GM23338 (cell line): Measurements from ENCODE around the gene CARF. TPM values are rescaled to one million over a fixed set of nuclear protein-coding genes. Genes with fewer than 3 reads are reported as not detected.
A peak's percentile ranks its signal among the peaks of the same experiment; 100 is the strongest.

Experiments
- ATAC-seq: fragments of 200-7000 bp; cut with Tn5 transposase; 3 replicates; pipeline ENCODE4 v1.9.1; 2020
- DNase-seq: peaks from one replicate; pipeline ENCODE4 v3.0.0-alpha.2; 2015; ENCODE audit warnings: low spot score
- H2AFZ ChIP-seq: fragments of 200-600 bp; sonication (generic); 2 replicates; pipeline ENCODE4 v1.8.0; 2016; ENCODE audit warnings: antibody characterized with exemption, mild to moderate bottlenecking, moderate library complexity
- H3F3A ChIP-seq: fragments of 200-600 bp; sonication (generic); replicated peaks from 2 replicates; pipeline ENCODE4 v1.8.0; 2017; ENCODE audit warnings: antibody characterized with exemption, mixed run types, low read depth
- H3K27ac ChIP-seq: fragments of 200-600 bp; sonication (generic); 2 replicates; pipeline ENCODE4 v1.6.1; 2016; ENCODE audit warnings: low read depth
- H3K27me3 ChIP-seq: fragments of 200-600 bp; sonication (generic); 2 replicates; pipeline ENCODE4 v1.8.0; 2016; ENCODE audit warnings: mild to moderate bottlenecking, mixed run types, moderate library complexity; ENCODE audit not compliant: insufficient read depth
- H3K36me3 ChIP-seq: fragments of 200-600 bp; sonication (generic); 2 replicates; pipeline ENCODE4 v1.8.0; 2016; ENCODE audit warnings: mild to moderate bottlenecking; ENCODE audit not compliant: insufficient read depth
- H3K4me1 ChIP-seq: fragments of 200-600 bp; sonication (generic); 2 replicates; pipeline ENCODE4 v1.8.0; 2016; ENCODE audit warnings: mild to moderate bottlenecking, moderate library complexity; ENCODE audit not compliant: insufficient read depth
- H3K4me2 ChIP-seq: fragments of 200-600 bp; sonication (generic); 2 replicates; pipeline ENCODE4 v1.7.1; 2017; ENCODE audit warnings: mixed run types
- H3K4me3 ChIP-seq: fragments of 200-600 bp; sonication (generic); 2 replicates; pipeline ENCODE4 v1.6.1; 2016; ENCODE audit warnings: mixed run types
- H3K79me2 ChIP-seq: fragments of 200-600 bp; sonication (generic); replicated peaks from 2 replicates; pipeline ENCODE4 v1.8.0; 2017; ENCODE audit warnings: mild to moderate bottlenecking; ENCODE audit not compliant: insufficient read depth
- H3K9me2 ChIP-seq: fragments of 200-600 bp; sonication (generic); 2 replicates; pipeline ENCODE4 v1.8.0; 2017; ENCODE audit not compliant: insufficient read depth
- H4K20me1 ChIP-seq: fragments of 200-600 bp; sonication (generic); replicated peaks from 2 replicates; pipeline ENCODE4 v1.8.0; 2017; ENCODE audit warnings: mild to moderate bottlenecking; ENCODE audit not compliant: insufficient read depth
- H3K27ac Mint-ChIP-seq: 2 replicates; pipeline ENCODE4 v1.8.0; 2020; ENCODE audit warnings: inconsistent platforms, mild to moderate bottlenecking, moderate library complexity, mixed read lengths
- H3K27me3 Mint-ChIP-seq: 3 replicates; pipeline ENCODE4 v1.8.0; 2022; ENCODE audit warnings: low read depth, mild to moderate bottlenecking, moderate library complexity, mixed read lengths, inconsistent platforms; ENCODE audit not compliant: insufficient read depth, poor library complexity
- H3K36me3 Mint-ChIP-seq: 3 replicates; pipeline ENCODE4 v1.8.0; 2021; ENCODE audit warnings: low read depth, mild to moderate bottlenecking, inconsistent platforms, moderate library complexity, mixed read lengths
- H3K4me1 Mint-ChIP-seq: 3 replicates; pipeline ENCODE4 v1.8.0; 2020; ENCODE audit warnings: mild to moderate bottlenecking, inconsistent platforms, mixed read lengths
- H3K4me3 Mint-ChIP-seq: 3 replicates; pipeline ENCODE4 v1.8.0; 2021; ENCODE audit warnings: moderate library complexity, mild to moderate bottlenecking, inconsistent platforms, mixed read lengths
- H3K9me3 Mint-ChIP-seq: 3 replicates; pipeline ENCODE4 v1.8.0; 2020; ENCODE audit warnings: moderate library complexity, mild to moderate bottlenecking, inconsistent platforms, mixed read lengths
- CREB1 ChIP-seq: fragments of 250-450 bp; sonication (Bioruptor Pico); IDR thresholded peaks from 2 replicates; pipeline ENCODE4 v1.5.0; 2020; ENCODE audit warnings: low read depth, mild to moderate bottlenecking, moderate library complexity
- EZH2 ChIP-seq: fragments of 200-600 bp; sonication (generic); IDR thresholded peaks from one replicate; pipeline ENCODE4 v1.8.0; 2017; ENCODE audit warnings: antibody characterized with exemption, mild to moderate bottlenecking, low read depth; ENCODE audit not compliant: unreplicated experiment
- EZH2phosphoT487 ChIP-seq: fragments of 200-600 bp; sonication (generic); IDR thresholded peaks from one replicate; pipeline ENCODE4 v1.8.1; 2018; ENCODE audit warnings: antibody characterized with exemption; ENCODE audit not compliant: unreplicated experiment
- JUNB ChIP-seq: IDR thresholded peaks from one replicate; pipeline ENCODE4 v1.6.1; 2016; ENCODE audit warnings: antibody characterized with exemption; ENCODE audit not compliant: unreplicated experiment
- NANOG ChIP-seq: IDR thresholded peaks from 2 replicates; pipeline ENCODE4 v1.6.1; 2016; ENCODE audit warnings: antibody characterized with exemption, borderline replicate concordance
- POLR2AphosphoS5 ChIP-seq: IDR thresholded peaks from 2 replicates; pipeline ENCODE4 v1.6.1; 2016; ENCODE audit warnings: antibody characterized with exemption, low read depth
- STAT1 ChIP-seq: IDR thresholded peaks from one replicate; pipeline ENCODE4 v1.6.1; 2016; ENCODE audit warnings: antibody characterized with exemption; ENCODE audit not compliant: unreplicated experiment
- ZNF114 ChIP-seq: fragments of 250-450 bp; sonication (Bioruptor Pico); IDR thresholded peaks from 2 replicates; pipeline ENCODE4 v1.5.0; 2020; ENCODE audit warnings: mild to moderate bottlenecking, moderate library complexity
- ZNF331 ChIP-seq: fragments of 250-450 bp; sonication (Bioruptor Pico); IDR thresholded peaks from 2 replicates; pipeline ENCODE4 v1.5.0; 2020; ENCODE audit warnings: low read depth, mild to moderate bottlenecking, moderate library complexity
- ZNF462 ChIP-seq: fragments of 250-450 bp; sonication (Bioruptor Pico); IDR thresholded peaks from 2 replicates; pipeline ENCODE4 v1.5.0; 2020; ENCODE audit warnings: mild to moderate bottlenecking, moderate library complexity
- polyA plus RNA-seq: library from polyadenylated mRNA; unstranded; fragments of >200 nt; fragmentation: Nextera tagmentation; extraction: Ambion mirVana; gene quantifications from 2 replicates; pipeline ENCODE4 v1.2.1, GENCODE V29; 2016
- total RNA-seq: library from RNA; depleted of rRNA; stranded (reverse); fragments of >200 nt; shearing (Covaris generic); gene quantifications from 2 replicates; pipeline ENCODE4 v1.2.3, GENCODE V29; 2014
- TF ChIP-seq, protein P1 (sequence below): IDR thresholded peaks from one replicate; pipeline ENCODE4 v1.6.1; 2018; ENCODE audit warnings: antibody characterized with exemption; ENCODE audit not compliant: unreplicated experiment
- TF ChIP-seq, protein P2 (sequence below), 2 experiments: fragments of 200-600 bp in 1 of 2; sonication (generic) in 1 of 2; conservative IDR thresholded peaks; 2 replicates each; pipeline versions ENCODE4 v1.5.1 to v1.6.1; 2016 to 2017; ENCODE audit warnings: antibody characterized with exemption in 2 of 2, low read depth in 2 of 2, mild to moderate bottlenecking in 2 of 2, moderate library complexity in 1 of 2
- TF ChIP-seq, protein P3 (sequence below): IDR thresholded peaks from 2 replicates; pipeline ENCODE4 v1.6.1; 2016; ENCODE audit warnings: antibody characterized with exemption

CARF gene
- total and polyA plus RNA-seq, 2 experiments from 2014 or later = 1.7 to 3.3 TPM

- H3K27me3 ChIP-seq = no peaks in the 10 kb centered on the region
- H3K36me3 ChIP-seq = no peaks in the 10 kb centered on the region
- 0 out of 2 replicates have a peak overlapping the region, but pooled peaks have one; percentile 22 for H3K27ac ChIP-seq
- ATAC-seq = no peak
- H3K27ac Mint-ChIP-seq = peak overlapping the region; percentile 10; the same call in 1 of the 2 replicates
- H3F3A ChIP-seq = no peaks in the 10 kb centered on the region
- H3K9me3 Mint-ChIP-seq = no peaks in the 10 kb centered on the region
- H3K9me2 ChIP-seq = no peaks in the 10 kb centered on the region
- H3K4me1 Mint-ChIP-seq = peaks cover 3% of the 10 kb centered on the region; the same call in 2 of the 3 replicates
- no peak overlapping the region for H3K4me3 Mint-ChIP-seq
- no peak for DNase-seq
- H3K4me2 ChIP-seq = no peak overlapping the region
- no peak overlapping the region for H3K4me3 ChIP-seq
- no peaks in the 10 kb centered on the region for H3K27me3 Mint-ChIP-seq
- no peaks in the 10 kb centered on the region for H3K4me1 ChIP-seq
- H3K36me3 Mint-ChIP-seq = no peaks in the 10 kb centered on the region; the same call in 2 of the 3 replicates
- no peaks in the 10 kb centered on the region for H3K79me2 ChIP-seq
- TF ChIP-seq EZH2phosphoT487 = no peak
- TF ChIP-seq, protein P1, sequence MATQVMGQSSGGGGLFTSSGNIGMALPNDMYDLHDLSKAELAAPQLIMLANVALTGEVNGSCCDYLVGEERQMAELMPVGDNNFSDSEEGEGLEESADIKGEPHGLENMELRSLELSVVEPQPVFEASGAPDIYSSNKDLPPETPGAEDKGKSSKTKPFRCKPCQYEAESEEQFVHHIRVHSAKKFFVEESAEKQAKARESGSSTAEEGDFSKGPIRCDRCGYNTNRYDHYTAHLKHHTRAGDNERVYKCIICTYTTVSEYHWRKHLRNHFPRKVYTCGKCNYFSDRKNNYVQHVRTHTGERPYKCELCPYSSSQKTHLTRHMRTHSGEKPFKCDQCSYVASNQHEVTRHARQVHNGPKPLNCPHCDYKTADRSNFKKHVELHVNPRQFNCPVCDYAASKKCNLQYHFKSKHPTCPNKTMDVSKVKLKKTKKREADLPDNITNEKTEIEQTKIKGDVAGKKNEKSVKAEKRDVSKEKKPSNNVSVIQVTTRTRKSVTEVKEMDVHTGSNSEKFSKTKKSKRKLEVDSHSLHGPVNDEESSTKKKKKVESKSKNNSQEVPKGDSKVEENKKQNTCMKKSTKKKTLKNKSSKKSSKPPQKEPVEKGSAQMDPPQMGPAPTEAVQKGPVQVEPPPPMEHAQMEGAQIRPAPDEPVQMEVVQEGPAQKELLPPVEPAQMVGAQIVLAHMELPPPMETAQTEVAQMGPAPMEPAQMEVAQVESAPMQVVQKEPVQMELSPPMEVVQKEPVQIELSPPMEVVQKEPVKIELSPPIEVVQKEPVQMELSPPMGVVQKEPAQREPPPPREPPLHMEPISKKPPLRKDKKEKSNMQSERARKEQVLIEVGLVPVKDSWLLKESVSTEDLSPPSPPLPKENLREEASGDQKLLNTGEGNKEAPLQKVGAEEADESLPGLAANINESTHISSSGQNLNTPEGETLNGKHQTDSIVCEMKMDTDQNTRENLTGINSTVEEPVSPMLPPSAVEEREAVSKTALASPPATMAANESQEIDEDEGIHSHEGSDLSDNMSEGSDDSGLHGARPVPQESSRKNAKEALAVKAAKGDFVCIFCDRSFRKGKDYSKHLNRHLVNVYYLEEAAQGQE = no peak
- no peak for TF ChIP-seq ZNF331
- TF ChIP-seq EZH2 = no peak
- TF ChIP-seq NANOG = no peak
- no peak for TF ChIP-seq STAT1
- no peak for TF ChIP-seq ZNF114
- no peak for TF ChIP-seq JUNB
- TF ChIP-seq CREB1 (CRISPR knock-in tag) = no peak
- TF ChIP-seq, protein P2, sequence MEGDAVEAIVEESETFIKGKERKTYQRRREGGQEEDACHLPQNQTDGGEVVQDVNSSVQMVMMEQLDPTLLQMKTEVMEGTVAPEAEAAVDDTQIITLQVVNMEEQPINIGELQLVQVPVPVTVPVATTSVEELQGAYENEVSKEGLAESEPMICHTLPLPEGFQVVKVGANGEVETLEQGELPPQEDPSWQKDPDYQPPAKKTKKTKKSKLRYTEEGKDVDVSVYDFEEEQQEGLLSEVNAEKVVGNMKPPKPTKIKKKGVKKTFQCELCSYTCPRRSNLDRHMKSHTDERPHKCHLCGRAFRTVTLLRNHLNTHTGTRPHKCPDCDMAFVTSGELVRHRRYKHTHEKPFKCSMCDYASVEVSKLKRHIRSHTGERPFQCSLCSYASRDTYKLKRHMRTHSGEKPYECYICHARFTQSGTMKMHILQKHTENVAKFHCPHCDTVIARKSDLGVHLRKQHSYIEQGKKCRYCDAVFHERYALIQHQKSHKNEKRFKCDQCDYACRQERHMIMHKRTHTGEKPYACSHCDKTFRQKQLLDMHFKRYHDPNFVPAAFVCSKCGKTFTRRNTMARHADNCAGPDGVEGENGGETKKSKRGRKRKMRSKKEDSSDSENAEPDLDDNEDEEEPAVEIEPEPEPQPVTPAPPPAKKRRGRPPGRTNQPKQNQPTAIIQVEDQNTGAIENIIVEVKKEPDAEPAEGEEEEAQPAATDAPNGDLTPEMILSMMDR (conservative IDR thresholded peaks at IDR 0.05; ENCODE audit: low read depth in 2 of 2) = no peak
- TF ChIP-seq, protein P3, sequence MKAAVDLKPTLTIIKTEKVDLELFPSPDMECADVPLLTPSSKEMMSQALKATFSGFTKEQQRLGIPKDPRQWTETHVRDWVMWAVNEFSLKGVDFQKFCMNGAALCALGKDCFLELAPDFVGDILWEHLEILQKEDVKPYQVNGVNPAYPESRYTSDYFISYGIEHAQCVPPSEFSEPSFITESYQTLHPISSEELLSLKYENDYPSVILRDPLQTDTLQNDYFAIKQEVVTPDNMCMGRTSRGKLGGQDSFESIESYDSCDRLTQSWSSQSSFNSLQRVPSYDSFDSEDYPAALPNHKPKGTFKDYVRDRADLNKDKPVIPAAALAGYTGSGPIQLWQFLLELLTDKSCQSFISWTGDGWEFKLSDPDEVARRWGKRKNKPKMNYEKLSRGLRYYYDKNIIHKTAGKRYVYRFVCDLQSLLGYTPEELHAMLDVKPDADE = no peak
- no peak for TF ChIP-seq POLR2AphosphoS5
- TF ChIP-seq ZNF462 = no peak
- H2AFZ ChIP-seq = no peak overlapping the region
- H4K20me1 ChIP-seq = no peaks in the 10 kb centered on the region; the same call in 1 of the 2 replicates
These were observed 113.5 kb downstream of the CARF start for GRCh38 chr2:203025592-203025991.
